ENCODE measurements around the gene ABCA3.
"Not testable (repeated sequence)": the region's sequence is repeated elsewhere in the genome, so short reads cannot be mapped to it uniquely, and the experiment has no call there.

The ABCA3 gene

DNA sequence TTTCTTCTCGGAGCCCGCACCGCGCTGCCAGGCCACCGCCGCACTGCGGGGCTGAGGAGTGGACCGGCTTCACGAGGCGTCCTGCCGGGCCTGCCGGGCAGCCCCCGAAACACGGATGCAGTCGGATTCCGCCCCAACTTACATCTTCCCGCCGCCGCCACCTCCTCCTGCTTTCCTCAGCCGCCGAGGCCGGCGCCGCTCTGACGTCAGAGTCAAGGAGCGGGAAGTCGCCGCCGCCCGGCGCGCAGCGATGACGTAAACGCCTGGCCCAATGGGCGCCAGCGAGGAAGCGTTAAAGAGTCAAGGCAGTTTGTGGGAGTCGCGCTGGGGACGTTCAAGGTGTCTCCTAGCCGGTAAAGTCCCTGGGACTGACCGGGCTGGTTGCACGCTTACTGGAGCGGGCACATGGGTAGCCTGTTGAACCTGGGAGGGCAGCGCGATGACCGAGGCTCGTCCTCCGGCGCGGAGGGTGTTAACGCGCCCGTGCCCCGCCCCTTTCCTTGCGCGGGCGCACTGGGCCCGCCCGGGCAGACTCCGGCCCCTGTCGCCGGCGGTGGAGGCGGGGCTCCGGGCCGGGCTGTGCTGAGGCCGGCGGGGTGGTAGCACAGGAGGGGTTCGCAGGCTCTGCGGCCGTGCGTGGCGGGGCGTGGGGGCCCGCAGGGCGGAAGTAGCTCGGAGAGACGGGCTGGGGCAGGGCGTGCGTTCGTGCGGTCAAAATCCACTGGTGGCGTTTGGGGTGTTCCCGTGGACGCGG is 72.4 kb downstream of the ABCA3 start, which contains the start of gene RNPS1:
Gene RNPS1 (minus strand): TSS at position 214 of the 754 bp plus-strand sequence. CDS start 3,483 bp downstream, outside the sequence.
- Histone ChIP-seq H3K4me3 (peak within 1 kb of the TSS; percentile 71 to 99 (median 92)), H3K27ac (peak within 1 kb of the TSS; percentile 73 to 99 (median 96))

DNA sequence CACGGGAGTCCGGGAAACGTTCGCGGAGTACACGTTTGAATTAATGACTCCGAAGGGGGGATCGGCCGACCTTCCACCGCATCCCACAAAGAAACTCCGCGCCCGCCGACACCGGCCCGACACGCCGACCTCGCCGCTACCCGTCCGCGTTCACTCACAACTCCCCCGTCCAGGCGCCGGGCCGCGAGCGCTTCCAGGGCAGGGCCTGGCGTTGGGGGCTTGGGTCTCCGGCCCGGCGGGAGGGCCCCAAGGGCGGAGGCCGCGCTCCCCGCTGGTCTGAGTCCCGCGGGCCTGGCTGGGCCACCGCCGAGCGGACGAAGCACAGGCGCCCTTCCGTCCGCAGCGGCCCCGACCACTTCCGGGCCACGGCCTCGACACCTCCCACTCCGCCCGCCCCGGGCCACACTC is 73.0 kb downstream of the ABCA3 start:
- peak overlapping the region; percentile 71 to 99 (median 92) for H3K4me3 ChIP-seq

DNA sequence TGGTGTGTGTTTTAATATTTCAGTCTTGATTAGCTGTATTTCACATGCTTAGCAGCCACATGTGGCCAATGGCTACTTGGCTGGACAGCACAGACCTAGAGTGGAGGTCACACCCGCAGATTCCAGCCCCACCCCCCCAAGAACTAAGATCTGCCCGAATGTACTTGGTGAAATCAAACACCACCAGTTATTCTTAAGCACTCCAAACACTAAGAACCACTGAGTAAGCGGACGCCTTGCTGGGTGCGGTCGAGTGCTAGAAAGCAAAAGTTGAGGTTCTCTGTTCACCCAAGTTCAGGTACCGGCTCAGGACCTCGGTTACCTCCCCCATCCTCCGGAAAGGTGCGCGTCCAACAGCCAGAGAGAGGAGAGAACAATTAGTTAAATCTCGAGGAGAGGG is 73.6 kb downstream of the ABCA3 start:
- Histone ChIP-seq H3K4me3 (peak overlapping the region; percentile 71 to 99 (median 92)), H3K27ac (peak overlapping the region in 18 of 21 experiments; percentile 30 to 99 (median 96))

More for the DNA sequence above, 73.0 kb downstream of the ABCA3 start:
- H3K27ac ChIP-seq: peak overlapping the region; percentile 67 to 99 (median 96)

DNA sequence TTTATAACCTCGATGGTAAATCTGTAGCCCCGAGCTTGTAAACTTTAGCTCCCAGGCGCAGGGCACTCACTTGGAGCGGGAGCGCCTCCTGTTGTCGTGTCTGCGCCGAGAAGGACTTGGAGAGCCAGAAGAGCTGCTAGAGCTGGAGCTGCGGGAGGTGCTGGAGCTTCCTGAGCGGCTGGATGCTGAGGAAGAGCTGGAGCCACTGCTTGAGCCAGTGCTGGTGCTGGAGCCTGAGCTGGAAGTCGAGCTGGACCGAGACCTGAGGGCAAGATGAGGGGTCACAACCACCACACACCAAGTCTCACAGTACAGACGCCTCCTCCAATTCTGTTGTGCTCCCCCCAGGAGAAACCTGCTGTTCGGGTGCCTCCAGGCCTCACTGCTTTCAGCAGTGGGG is 77.5 kb downstream of the ABCA3 start:
- H3K27ac ChIP-seq, H3K4me3 ChIP-seq: not testable (repeated sequence)

DNA sequence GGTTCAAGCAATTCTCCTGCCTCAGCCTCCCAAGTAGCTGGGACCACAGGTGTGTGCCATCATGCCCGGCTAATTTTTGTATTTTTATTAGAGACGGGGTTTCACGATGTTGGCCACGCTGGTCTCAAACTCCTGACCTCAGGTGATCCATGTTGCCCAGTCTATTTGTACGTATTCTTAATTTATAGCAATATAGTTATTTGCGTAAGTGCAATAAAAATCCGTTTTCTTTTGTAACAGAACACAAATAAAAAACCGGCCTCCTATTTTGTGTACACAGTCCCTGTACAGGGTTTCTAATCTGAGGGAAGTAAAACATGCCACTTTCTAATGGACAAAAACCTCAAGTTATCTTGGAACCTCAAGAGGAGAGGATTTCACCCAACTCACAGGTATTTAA is 80.3 kb downstream of the ABCA3 start:
- no peak overlapping the region for H3K27ac ChIP-seq
- no peak overlapping the region for H3K4me3 ChIP-seq

DNA sequence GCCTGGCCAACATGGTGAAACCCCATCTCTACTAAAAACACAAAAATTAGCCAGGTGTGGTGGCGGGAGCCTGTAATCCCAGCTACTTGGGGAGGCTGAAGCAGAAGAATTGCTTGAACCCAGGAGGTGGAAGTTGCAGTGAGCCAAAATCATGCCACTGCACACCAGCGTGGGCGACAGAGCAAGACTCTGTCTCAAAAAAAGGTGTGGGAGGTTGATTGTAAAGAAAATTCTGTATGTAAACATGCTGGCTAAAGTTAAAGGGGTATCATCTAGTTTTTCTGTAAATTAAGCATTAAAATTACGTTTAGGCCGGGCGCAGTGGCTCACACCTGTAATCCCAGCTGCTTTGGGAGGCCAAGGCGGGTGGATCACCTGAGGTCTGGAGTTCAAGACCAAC is 82.0 kb downstream of the ABCA3 start:
- H3K4me3 ChIP-seq, H3K27ac ChIP-seq: not testable (repeated sequence)

DNA sequence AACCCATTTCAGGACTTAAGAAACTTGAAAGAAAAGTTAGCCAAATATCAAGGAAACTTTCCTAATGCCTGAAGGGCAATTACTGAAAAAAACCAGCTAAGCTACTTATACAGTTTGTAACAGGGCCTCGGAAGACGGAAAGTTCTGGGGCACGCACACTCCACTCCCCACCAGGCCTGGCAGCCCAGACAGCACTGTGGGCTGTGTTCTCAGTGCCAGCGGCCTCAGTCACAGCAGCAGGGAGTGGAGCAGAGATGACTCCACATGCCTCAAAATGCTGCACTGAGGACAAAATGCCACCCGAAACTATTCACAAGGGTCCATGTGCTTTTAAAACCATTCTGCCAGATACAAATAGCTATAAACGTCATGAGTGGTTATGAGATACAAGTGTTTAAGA is 82.8 kb downstream of the ABCA3 start:
- H3K4me3 ChIP-seq: no peak overlapping the region
- H3K27ac ChIP-seq: no peak overlapping the region

DNA sequence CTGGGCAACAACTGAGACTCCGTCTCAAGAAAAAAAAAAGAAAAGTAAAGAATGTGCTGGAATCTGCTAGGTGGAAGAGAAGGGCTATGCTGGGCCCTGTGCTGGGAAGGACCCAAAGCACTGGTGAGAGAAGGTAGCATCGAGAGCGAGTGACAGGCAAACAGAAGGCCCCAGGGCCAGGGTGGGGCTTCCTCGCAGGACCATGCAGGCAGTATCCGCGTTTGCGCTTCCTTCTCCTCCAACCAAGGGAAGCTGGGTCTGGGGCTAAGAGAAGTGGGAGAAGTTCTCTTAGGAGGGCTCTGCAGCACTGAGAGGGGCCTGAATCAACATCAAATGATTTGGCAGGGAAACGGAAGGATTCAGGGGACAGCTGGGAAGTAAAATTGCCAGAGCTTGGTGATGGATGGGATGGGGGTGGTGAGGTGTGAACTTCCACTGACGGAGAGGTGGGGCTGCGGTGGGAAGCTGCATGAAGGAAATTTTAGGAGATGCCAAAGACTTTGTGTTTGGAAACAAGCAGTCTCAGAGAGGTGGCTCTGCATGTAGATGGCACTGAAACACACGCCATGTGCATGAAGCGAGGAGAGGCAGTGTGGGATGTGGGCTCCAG is 83.9 kb downstream of the ABCA3 start:
- no peak overlapping the region for H3K27ac ChIP-seq

DNA sequence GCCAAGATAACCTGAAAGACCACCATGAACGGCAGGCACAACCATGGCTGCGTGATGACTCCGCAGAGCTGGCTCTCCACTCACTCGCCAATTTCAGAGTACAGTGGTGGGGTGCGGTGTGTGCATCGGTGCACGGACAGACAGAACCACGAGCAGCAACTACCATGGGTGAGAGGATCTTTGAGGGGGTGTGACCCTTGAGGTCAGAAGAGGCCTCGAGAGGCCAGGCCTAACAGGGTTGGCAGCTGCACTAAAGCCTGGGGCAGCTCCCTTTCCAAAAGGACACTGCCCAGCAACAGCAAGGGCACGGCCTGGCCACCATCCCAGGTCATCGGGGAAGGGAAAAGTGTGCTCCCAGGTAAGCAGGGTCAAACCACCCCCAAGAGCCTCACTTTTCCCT is 87.2 kb downstream of the ABCA3 start:
- H3K4me3 ChIP-seq: no peak overlapping the region
- H3K27ac ChIP-seq: peak overlapping the region in 1 of 21 experiments; percentile 31

More for the DNA sequence above, 83.9 kb downstream of the ABCA3 start:
- H3K4me3 ChIP-seq: no peak overlapping the region

DNA sequence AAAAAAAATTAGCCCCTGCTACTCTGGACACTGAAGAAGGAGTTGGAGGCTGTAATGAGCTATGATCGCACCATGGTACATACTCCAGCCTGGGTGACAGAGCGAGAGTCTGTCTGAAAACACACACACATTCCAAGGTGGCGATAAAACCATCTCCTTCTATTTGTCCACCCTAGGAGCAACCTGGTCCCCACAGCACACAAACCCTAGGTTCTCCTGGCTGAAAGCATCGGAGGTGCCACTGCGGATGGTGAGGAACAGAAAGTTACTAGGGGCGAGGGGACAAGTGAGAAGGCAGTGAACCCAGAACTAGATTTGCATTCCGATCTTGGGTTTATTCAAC is 87.8 kb downstream of the ABCA3 start:
- Histone ChIP-seq H3K27ac (peak overlapping the region in 2 of 21 experiments; percentile 85 to 90), H3K4me3 (no peak overlapping the region)

DNA sequence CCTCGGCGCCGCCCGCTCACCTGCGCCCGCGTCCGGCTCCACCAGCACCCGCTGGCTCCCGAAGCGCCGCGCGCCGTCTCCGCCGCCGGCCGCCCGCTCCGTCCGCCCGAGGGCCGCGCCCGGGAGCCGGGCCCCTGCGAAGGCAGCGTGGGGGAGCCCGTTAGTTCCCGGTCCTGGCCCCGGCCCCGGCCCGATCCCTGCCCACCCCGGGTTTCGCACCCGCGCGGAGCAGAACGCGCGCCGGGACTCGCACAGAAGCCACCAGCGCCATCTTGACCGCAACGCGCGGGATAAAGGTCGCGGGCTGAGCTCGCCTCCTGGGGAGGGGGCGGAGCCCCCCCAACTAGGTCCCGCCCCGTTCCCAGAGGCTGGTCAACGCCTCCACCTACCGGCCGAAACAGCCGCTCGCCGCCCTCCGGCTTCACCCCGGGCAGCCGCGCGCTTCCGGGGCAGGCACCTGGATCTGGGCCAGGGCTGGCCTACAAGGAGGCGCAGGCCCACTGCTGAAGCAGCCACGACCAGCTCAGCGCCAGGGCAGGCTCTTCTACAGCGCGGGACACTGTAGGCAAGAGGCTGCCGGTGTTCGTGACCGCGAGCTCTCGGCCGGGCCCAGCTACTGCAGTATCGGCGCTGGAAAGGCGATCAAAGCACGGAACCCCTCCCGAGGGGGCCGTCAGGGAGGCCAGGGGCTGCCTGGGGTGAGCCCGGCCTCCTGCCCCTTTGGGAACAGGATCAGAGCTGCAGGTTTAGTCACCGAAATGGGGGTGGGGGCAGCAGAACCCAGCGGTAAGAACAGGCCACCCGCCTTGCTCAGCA is 89.0 kb downstream of the ABCA3 start, which contains the start of gene ECI1:
Gene ECI1 (minus strand): TSS at position 292 of the 816 bp plus-strand sequence. CDS start 21 bp downstream, at position 271.
- Histone ChIP-seq H3K27ac (peak within 1 kb of the TSS; percentile 41 to 91 (median 84)), H3K4me3 (peak within 1 kb of the TSS; percentile 45 to 73 (median 60))

DNA sequence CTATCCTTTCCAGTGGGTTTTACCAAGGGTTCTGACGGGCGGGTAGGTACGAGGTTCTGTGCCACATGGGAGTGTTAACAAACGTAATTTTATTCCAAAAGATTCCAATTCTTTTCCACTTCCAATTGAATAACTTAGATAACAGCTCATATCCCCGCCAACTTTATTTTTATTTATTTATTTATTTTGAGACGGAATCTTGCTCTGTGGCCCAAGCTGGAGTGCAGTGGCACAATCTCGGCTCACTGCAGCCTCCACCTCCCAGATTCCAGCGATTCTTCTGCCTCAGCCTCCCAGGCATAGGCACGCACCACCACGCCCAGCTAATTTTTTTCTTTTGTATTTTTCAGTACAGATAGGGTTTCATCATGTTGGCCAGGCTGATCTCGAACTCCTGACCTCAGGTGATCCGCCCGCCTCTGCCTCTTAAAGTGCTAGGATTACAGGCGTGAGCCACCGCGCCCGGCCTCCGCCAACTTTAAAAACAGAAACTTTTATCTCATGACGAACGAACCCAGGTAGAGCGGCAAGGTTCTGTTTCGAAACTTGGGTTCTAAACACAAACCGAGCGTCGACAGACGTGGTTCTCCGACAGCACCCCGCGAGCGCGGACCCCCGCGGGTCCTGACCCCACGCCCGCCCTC is 89.8 kb downstream of the ABCA3 start:
- Histone ChIP-seq H3K27ac (peak overlapping the region; percentile 41 to 91 (median 84)), H3K4me3 (peak overlapping the region; percentile 45 to 73 (median 60))

DNA sequence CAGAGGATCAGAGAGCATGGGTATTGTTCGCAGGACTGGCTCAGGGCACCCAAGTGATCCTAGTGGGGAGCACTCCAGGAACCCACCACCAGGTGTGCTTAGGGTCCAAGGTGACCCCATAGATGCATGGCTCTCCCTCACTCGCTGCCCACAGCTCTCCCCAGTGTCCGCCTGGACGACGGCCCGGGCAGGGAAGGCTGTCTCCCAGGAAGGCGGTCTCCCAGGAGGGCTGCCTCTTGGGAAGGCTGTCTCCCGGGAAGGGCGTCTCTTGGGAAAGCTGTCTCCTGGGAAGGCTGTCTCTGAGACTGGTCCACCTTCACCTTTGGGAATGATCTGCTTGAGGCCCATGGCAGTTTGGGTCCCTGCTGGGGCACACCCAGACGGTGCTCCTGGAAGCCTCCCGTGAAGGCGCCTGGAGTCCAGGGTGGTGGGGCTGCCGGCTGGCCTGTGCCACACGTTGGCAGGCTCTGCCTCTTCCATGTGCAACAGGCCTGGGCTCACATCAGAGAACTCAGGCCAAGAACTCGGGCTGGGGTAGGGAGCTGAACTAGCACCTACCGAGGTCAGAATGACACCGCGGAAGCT is 94.1 kb downstream of the ABCA3 start:
- Histone ChIP-seq H3K27ac (no peak overlapping the region), H3K4me3 (no peak overlapping the region)

DNA sequence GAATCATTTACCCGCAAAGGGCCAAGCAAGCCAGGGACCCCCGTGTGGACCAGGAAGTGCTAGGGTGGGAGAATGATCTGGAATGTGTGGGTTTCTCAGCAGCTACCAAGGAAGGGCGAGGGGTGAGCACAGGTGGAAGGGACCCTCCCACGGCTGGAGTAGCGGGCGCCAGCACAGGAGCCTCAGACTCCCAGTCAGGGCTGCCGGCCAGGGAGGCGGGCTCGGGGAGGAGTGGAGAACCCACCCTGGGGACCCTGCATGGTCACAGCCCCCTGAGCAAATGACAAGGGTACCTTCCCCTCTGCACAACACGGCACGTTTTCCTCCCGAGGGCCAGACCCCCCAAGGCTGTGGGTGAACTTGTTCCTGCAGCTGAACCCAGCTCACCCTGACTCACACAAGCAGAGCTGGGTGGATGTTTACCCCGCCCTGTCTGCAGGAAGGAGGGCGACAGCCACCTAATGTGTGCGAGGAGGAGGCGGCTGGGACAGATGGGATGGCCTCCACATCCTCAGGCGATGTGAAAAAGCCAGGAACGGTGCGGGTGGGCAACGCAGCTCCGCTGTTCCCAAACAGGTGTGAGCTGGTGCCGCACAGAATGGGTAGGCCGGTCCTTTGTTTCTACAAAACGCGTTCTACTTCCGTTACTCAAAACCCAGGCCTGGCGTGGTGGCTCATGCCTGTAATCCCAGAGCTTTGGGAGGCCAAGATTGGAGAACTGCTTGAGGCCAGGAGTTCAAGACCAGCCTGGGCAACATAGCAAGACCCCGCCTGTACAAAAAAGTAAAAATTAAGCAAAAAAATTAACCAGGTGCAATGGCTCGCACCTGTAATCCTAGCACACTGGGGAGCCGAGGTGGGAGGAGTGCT is 95.4 kb downstream of the ABCA3 start:
- H3K4me3 ChIP-seq: no peak overlapping the region
- no peak overlapping the region for H3K27ac ChIP-seq

DNA sequence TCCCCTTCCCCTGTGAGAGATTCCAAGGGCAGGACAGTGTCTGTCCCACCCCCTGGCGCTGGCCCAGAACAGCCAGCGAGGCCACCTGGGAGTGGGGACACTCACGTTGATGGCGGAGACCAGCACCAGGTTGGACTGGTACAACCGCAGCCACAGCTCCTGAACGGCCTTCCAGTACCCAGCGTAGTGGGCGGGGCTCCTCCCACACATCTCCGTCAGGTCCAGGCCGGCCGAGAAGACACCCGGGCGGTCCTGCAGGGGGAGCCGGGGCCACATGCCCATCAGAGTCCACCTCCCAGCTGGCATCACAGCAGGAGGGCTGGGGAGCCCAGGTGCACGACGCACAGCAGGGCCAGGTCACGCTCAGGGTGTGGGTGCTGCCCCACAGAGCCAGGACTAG is 96.2 kb downstream of the ABCA3 start:
- no peak overlapping the region for H3K4me3 ChIP-seq
- H3K27ac ChIP-seq: no peak overlapping the region

DNA sequence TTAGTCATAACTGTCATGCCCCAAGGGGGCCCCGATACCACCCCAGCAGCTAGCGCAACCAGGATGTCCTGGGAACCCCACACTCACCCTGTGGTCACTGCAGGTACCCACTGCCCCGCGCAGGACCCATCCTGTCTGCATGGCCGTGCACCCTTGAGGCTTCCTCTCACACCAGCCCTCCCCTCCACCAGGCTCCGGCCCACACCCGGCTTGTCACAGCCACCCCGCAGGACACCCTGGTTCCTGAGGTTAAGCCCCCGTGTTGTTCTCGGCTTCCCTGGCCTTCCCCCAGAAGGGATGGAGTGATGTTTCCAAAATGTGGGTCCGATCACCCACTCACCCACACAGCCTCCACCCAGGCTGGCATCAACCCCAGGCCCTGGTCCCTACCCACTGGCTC is 96.7 kb downstream of the ABCA3 start:
- Histone ChIP-seq H3K27ac (no peak overlapping the region), H3K4me3 (no peak overlapping the region)

DNA sequence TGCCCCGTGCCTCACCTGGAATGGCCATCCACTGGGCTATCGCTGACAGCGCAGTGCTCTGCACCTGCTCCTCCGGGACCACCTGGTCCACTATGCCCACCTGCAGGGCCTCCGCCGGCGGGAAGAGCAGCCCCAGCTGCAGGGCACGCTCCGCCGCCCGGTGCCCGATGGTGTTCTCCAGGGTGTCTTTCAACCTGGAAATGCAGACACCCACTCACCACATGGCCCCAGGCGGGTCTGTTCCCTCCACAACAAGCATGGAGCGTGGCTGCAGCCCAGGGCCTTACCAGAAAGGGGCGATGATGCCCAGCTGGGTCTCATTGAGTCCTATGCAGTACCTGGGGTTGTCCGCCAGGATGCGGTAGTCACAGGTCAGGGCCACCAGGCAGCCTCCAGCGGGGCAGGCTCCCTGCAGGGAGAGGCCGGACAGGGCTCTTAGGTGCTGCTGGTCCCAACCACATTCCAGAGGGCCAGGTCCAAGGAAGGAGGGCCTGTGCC is 97.4 kb downstream of the ABCA3 start:
- Histone ChIP-seq H3K4me3 (no peak overlapping the region), H3K27ac (no peak overlapping the region)

DNA sequence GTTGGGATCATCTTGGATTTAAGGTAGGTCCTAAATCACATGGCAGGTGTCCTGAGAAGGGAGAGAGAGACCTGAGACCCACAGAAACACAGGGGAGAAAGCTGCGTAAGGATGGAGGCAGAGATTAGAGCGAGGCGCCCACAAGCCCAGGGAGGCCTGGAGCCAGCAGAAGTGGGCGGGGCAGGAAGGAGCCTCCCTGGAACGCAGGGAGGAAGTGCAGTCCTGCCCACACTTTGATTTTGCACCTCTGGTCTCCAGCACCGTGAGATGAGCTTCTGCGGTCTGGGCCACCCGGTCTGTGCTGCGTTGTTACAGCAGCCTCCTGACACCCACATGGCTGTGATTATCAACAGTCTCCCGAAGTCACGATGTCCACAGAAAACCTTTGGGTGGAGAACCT is 97.9 kb downstream of the ABCA3 start:
- Histone ChIP-seq H3K4me3 (no peak overlapping the region), H3K27ac (no peak overlapping the region)
